NK-92 (cell line): ENCODE data around the gene GRIK4.

ENCODE experiments used
- DNase-seq: peaks from one replicate; lab custom pipeline; 2025; ENCODE audit not compliant: unreplicated experiment; lab: John Stamatoyannopoulos, UW

The GRIK4 gene

GRCh38 chr11:120819437-120820365 lies 308.2 kb downstream of the GRIK4 start:
- DNase-seq: no peak

- DNase-seq: no peak
Observed at GRCh38 chr11:120823159-120823558, 311.6 kb downstream of the GRIK4 start.

- DNase-seq: no peak
Observed at GRCh38 chr11:120824242-120824641, 312.7 kb downstream of the GRIK4 start.

- no peak for DNase-seq
Observed at GRCh38 chr11:120827198-120827597, 315.6 kb downstream of the GRIK4 start.

GRCh38 chr11:120827820-120828219 lies 316.3 kb downstream of the GRIK4 start:
- DNase-seq: no peak

GRCh38 chr11:120828847-120829246 lies 317.3 kb downstream of the GRIK4 start:
- DNase-seq: no peak

- no peak for DNase-seq
Observed at GRCh38 chr11:120830085-120830620, 318.6 kb downstream of the GRIK4 start.

GRCh38 chr11:120832481-120833238 lies 321.1 kb downstream of the GRIK4 start:
- no peak for DNase-seq

GRCh38 chr11:120834686-120835210 lies 323.2 kb downstream of the GRIK4 start:
- no peak for DNase-seq

- no peak for DNase-seq
Observed at GRCh38 chr11:120835601-120836228, 324.2 kb downstream of the GRIK4 start.

- no peak for DNase-seq
Observed at GRCh38 chr11:120837696-120838095, 326.1 kb downstream of the GRIK4 start.

- DNase-seq: no peak
Observed at GRCh38 chr11:120839201-120839600, 327.7 kb downstream of the GRIK4 start.

- no peak for DNase-seq
Observed at GRCh38 chr11:120839846-120840402, 328.4 kb downstream of the GRIK4 start.

GRCh38 chr11:120840661-120841060 lies 329.1 kb downstream of the GRIK4 start:
- DNase-seq: no peak

- DNase-seq: no peak
Observed at GRCh38 chr11:120841074-120841473, 329.5 kb downstream of the GRIK4 start.

- DNase-seq: no peak
Observed at GRCh38 chr11:120842195-120842594, 330.6 kb downstream of the GRIK4 start.

- no peak for DNase-seq
Observed at GRCh38 chr11:120853435-120853834, 341.9 kb downstream of the GRIK4 start.

GRCh38 chr11:120854988-120855387 lies 343.4 kb downstream of the GRIK4 start:
- no peak for DNase-seq

GRCh38 chr11:120857508-120857907 lies 346.0 kb downstream of the GRIK4 start:
- DNase-seq: no peak

GRCh38 chr11:120858740-120859139 lies 347.2 kb downstream of the GRIK4 start:
- no peak for DNase-seq
